Prostate gland (tissue), 2 donors: ENCODE results near the gene LIPC. TPM values are rescaled to one million over a fixed set of nuclear protein-coding genes. Genes with fewer than 3 reads are reported as not detected.

Experiments used
- DNase-seq: peaks from one replicate; pipeline ENCODE4 v3.0.0-alpha.2; 2019; ENCODE audit warnings: low spot score
- H3K27ac ChIP-seq, 2 donors: fragments of 200-600 bp; sonication (generic); 2 replicates each; pipeline ENCODE4 v1.5.1; 2017 to 2019
- H3K27me3 ChIP-seq: fragments of 200-600 bp; sonication (generic); replicated peaks from 2 replicates; pipeline ENCODE4 v1.5.1; 2019; ENCODE audit not compliant: insufficient read depth
- H3K36me3 ChIP-seq, 2 donors: fragments of 200-600 bp; sonication (generic); 1 replicate in 1 of 2; 2 replicates in 1 of 2; pipeline versions ENCODE4 v1.5.1 to v1.8.1; 2017 to 2019
- H3K4me1 ChIP-seq: fragments of 200-600 bp; sonication (generic); replicated peaks from 2 replicates; pipeline ENCODE4 v1.5.1; 2019
- H3K4me3 ChIP-seq, 2 donors: fragments of 200-600 bp; sonication (generic); 2 replicates each; pipeline ENCODE4 v1.5.1; 2017 to 2019
- H3K9me3 ChIP-seq: fragments of 200-600 bp; sonication (generic); 2 replicates; pipeline ENCODE4 v1.5.1; 2017
- POLR2A ChIP-seq: fragments of 450-650 bp; IDR thresholded peaks from one replicate; pipeline ENCODE4 v1.6.1; 2016; ENCODE audit warnings: antibody characterized with exemption, mild to moderate bottlenecking
- POLR2AphosphoS5 ChIP-seq: sonication (generic); formaldehyde crosslinking; IDR thresholded peaks from one replicate; pipeline ENCODE4 v1.6.1; 2017; ENCODE audit warnings: antibody characterized with exemption
- WGBS: methylation state at CpG from one replicate; pipeline ENCODE4 v1.1.5; 2018; 5-methylcytosine and 5-hydroxymethylcytosine counted together
- intact Hi-C: fragments of 100-400 bp; cut with DNase I; formaldehyde crosslinking; loops from one replicate; pipeline ENCODE4 v1.14.2; 2022
- total RNA-seq, 2 donors: library from RNA; depleted of rRNA; stranded (reverse); fragments of >200 nt; gene quantifications; one replicate each; pipeline ENCODE4 v1.1.0, GENCODE V29; 2016
- TF ChIP-seq, protein P1 (sequence below), 4 experiments: fragments of 200-600 bp in 2 of 4; fragments of 450-650 bp in 2 of 4; sonication (generic) in 2 of 4; IDR thresholded peaks; 1 replicate in 3 of 4; 2 replicates in 1 of 4; pipeline ENCODE4 v1.5.1; 2016 to 2019; ENCODE audit warnings: antibody characterized with exemption in 4 of 4, mild to moderate bottlenecking in 2 of 4, moderate library complexity in 2 of 4

LIPC gene
- total RNA-seq, 2 donors from 2014 or later = 0.14 TPM; not detected in 1

DNA sequence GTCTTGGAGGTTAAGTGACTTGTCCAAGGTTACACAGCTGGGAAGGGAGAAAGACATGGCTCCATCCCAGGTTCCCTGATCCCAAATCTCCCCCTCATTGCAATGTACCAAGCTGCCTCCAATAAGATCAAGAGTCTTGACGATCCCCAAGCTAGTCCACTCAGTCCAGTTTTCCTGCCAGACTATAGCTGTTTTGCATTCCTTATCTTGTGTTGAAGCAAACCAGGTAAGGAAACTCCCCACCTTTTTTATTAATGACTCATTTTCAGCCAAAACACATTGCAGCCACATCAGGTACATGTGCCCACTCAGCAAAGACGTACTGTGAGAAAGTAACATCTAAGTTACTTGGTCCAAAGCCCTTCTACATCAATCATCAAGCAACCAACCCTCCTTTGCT is 41.9 kb downstream of the LIPC start:
- Histone ChIP-seq H3K4me3 (no peak overlapping the region), H3K9me3 (no peaks in the 10 kb centered on the region), H3K27ac (no peak overlapping the region), H3K4me1 (no peaks in the 10 kb centered on the region), H3K36me3 (no peaks in the 10 kb centered on the region), H3K27me3 (no peaks in the 10 kb centered on the region)
- 17% methylated on average over 2 of the region's 2 CpGs for WGBS
- intact Hi-C loops = no loop called here
- DNase-seq = no peak
- TF ChIP-seq, protein P1, sequence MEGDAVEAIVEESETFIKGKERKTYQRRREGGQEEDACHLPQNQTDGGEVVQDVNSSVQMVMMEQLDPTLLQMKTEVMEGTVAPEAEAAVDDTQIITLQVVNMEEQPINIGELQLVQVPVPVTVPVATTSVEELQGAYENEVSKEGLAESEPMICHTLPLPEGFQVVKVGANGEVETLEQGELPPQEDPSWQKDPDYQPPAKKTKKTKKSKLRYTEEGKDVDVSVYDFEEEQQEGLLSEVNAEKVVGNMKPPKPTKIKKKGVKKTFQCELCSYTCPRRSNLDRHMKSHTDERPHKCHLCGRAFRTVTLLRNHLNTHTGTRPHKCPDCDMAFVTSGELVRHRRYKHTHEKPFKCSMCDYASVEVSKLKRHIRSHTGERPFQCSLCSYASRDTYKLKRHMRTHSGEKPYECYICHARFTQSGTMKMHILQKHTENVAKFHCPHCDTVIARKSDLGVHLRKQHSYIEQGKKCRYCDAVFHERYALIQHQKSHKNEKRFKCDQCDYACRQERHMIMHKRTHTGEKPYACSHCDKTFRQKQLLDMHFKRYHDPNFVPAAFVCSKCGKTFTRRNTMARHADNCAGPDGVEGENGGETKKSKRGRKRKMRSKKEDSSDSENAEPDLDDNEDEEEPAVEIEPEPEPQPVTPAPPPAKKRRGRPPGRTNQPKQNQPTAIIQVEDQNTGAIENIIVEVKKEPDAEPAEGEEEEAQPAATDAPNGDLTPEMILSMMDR (IDR thresholded peaks at IDR 0.05) = no peak
- TF ChIP-seq POLR2A (no peak), POLR2AphosphoS5 (no peak)

DNA sequence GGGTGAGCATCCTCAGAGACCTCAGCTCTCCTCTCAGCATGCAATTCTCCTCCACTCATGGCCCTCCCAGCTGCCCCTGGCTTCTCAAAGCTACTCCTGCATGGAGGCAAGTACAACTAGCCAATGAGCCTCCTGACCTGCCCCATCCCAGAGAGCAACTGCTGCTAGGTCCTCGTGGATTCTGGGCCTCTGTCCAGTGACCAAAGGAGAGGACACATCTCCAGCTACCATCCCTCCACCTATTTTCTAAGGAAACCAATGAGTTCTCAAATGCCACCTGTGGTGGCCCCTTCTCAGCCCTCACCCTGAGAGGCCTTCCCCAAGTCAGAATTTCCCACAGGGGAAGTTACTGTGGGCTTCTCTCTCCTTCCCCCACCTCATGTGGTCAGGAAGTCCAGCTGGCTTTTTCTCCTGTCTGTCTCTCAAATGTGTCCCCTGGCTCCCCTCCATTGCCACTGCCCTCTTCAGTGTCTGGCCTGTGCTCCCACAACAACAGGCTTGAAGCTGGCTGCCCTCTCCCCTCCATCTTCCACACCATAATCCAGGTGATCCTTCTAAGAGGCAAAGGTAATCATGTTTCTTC is 43.0 kb downstream of the LIPC start:
- H3K4me3 ChIP-seq = no peak overlapping the region
- intact Hi-C loops = no loop called here
- H3K9me3 ChIP-seq = no peaks in the 10 kb centered on the region
- no peak for TF ChIP-seq POLR2AphosphoS5
- TF ChIP-seq, protein P1 (IDR thresholded peaks at IDR 0.05) = no peak
- TF ChIP-seq POLR2A = no peak
- no peaks in the 10 kb centered on the region for H3K4me1 ChIP-seq
- no peaks in the 10 kb centered on the region for H3K36me3 ChIP-seq
- no peak for DNase-seq
- WGBS = 86% methylated on average over 1 of the region's 1 CpG
- no peak overlapping the region for H3K27ac ChIP-seq
- H3K27me3 ChIP-seq = no peaks in the 10 kb centered on the region

DNA sequence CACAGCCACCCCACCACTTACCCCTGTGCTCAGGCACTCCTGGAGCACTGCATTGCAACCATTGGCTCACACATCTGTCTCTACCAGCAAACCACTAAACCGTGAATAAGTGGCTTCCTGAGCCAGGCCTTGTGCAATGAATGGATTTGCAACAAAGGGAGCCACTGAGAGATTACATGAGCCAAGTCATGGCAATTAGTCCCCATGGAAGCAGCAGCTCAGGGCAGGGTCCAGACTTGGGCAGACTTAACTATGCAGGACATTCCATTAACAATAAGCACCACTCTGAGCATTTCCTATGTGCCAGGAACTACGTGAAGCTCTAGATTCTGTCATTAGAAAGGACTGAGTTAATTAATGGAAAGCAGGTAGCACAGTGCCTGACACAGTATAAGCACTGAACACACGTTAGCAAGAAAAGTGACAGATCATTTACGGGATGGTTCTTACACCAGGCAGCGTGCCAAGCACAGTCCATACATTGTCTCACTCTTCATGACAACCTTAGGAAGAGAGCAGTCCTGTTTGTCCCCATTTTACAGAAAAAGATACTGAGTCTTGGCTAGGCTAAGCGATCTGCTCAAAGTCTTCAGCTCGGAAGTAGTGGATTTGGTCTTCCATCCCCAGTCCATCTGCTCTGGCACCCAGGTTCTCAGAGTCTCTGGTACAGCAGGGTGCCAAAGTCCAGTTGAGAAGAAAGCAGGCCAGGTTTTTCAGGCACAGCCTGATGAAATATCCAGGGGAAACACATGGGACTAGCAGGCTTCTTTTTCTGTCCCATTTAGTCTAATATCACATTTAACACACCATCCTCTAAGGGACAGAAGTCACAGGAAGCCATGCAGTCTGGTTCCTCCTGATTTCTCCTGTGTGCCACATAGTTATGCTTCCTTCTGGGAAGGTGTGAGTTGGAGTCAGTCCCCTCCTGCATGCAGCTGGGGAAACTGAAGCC is 44.1 kb downstream of the LIPC start:
- Histone ChIP-seq H3K36me3 (no peaks in the 10 kb centered on the region), H3K4me3 (no peak overlapping the region), H3K4me1 (no peaks in the 10 kb centered on the region), H3K27ac (no peak overlapping the region), H3K27me3 (no peaks in the 10 kb centered on the region), H3K9me3 (no peaks in the 10 kb centered on the region)
- no peak for DNase-seq
- intact Hi-C loops = no loop called here
- TF ChIP-seq, protein P1 (IDR thresholded peaks at IDR 0.05) = no peak
- TF ChIP-seq POLR2A (no peak), POLR2AphosphoS5 (no peak)
- WGBS = 90% methylated on average over 7 of the region's 7 CpGs

DNA sequence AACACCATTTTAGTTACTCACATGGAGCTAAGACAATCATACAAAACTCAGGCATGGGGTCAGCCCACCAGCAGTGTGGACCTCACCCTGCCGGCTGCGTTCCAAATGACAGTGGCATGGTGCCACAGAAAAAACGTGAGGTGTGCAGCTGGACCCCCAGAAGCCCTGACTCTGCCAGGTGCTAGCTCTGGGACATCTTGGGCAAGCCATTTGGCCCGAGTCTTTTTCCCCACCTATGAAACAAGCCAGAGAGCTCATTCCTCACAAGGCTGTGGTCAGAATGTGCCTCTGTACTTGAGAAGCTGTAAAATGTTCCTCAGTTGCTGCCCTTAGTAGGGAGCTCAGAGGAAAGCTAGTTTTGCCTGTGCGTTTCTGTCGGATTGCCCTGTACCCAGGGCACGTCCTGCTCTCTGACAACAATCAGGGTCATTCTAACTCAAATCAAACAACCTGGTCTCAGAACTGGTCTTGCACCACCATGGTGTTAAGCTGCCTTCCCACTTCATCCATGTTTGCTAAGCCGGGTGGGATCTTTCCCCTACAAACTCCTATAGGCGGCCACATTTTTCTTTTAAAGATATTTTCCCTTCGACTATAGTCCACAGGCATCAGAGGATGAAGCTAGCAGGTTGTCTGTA is 44.9 kb downstream of the LIPC start:
- intact Hi-C loops = no loop called here
- TF ChIP-seq POLR2A (no peak), POLR2AphosphoS5 (no peak)
- TF ChIP-seq, protein P1 (IDR thresholded peaks at IDR 0.05) = no peak

More for the DNA sequence above, 44.9 kb downstream of the LIPC start:
- Histone ChIP-seq H3K27ac (no peak overlapping the region), H3K4me3 (no peak overlapping the region), H3K36me3 (no peaks in the 10 kb centered on the region), H3K27me3 (no peaks in the 10 kb centered on the region), H3K9me3 (no peaks in the 10 kb centered on the region), H3K4me1 (no peaks in the 10 kb centered on the region)
- DNase-seq = no peak
- 75% methylated on average over 10 of the region's 10 CpGs for WGBS
